GM12878 (cell line): ENCODE results near the gene PCDHA10. TPM values are rescaled to one million over a fixed set of nuclear protein-coding genes. Genes with fewer than 3 reads are reported as not detected.
"Not testable (repeated sequence)": the region's sequence is repeated elsewhere in the genome, so short reads cannot be mapped to it uniquely, and the experiment has no call there.

Source experiments
- ATAC-seq: fragments of 200-7000 bp; cut with Tn5 transposase; 3 replicates; pipeline ENCODE4 v1.9.1; 2020; ENCODE audit warnings: mild to moderate bottlenecking, moderate library complexity
- BruUV-seq: library from RNA; stranded (reverse); fragments of 400-500 nt; replicated peaks from 2 replicates; lab custom pipeline; 2021; lab: Mats Ljungman, UMichigan
- CTCF ChIA-PET: fragments of 300-600 bp; sonication (Branson Sonifier 250); formaldehyde crosslinking; extraction: SDS; loops from one replicate; lab custom pipeline; 2021; ENCODE audit warnings: inconsistent platforms; lab: Yijun Ruan, JAX
- POLR2A ChIA-PET: fragments of 350-600 bp; formaldehyde crosslinking; extraction: SDS; loops from one replicate; lab custom pipeline; 2021; ENCODE audit warnings: inconsistent platforms; lab: Charles Lee
- RAD21 ChIA-PET: fragments of 300-600 bp; sonication (Branson Sonifier 250); formaldehyde crosslinking; loops from one replicate; lab custom pipeline; 2023; ENCODE audit warnings: antibody characterized with exemption; ENCODE audit not compliant: unreplicated experiment; lab: Charles Lee
- SMC1A ChIA-PET: fragments of 300-600 bp; sonication (Branson Sonifier 250); formaldehyde crosslinking; loops from one replicate; lab custom pipeline; 2023; ENCODE audit not compliant: unreplicated experiment, uncharacterized antibody; lab: Charles Lee
- DNase-seq: peaks from one replicate; pipeline ENCODE4 v3.0.0-alpha.2; 2011; ENCODE audit warnings: low read depth, low spot score
- FAIRE-seq: peaks from 3 replicates; lab custom pipeline; 2011; peaks lifted over from hg19 to GRCh38; lab: Jason Lieb, UNC
- H2AFZ ChIP-seq: 2 replicates; pipeline ENCODE4 v1.6.0; 2011; ENCODE audit warnings: low read depth, low read length, control low read depth; ENCODE audit not compliant: control insufficient read depth
- H3K27ac ChIP-seq: 2 replicates; pipeline ENCODE4 v1.5.1; 2011; ENCODE audit warnings: control low read depth; ENCODE audit not compliant: control insufficient read depth, insufficient read depth
- H3K27me3 ChIP-seq, 2 experiments: replicated peaks in 1 of 2; 2 replicates each; pipeline versions ENCODE4 v1.6.0 to v1.6.1; 2011; ENCODE audit warnings: low read length in 1 of 2; ENCODE audit not compliant: control insufficient read depth in 2 of 2, insufficient read depth in 2 of 2
- H3K36me3 ChIP-seq, 2 experiments: 2 replicates each; pipeline ENCODE4 v1.5.1; 2011; ENCODE audit warnings: low read length in 1 of 2; ENCODE audit not compliant: control insufficient read depth in 2 of 2, insufficient read depth in 2 of 2
- H3K4me1 ChIP-seq: 2 replicates; pipeline ENCODE4 v1.6.1; 2011; ENCODE audit warnings: mild to moderate bottlenecking, low read length, moderate library complexity, mixed read lengths; ENCODE audit not compliant: control insufficient read depth, insufficient read depth
- H3K4me2 ChIP-seq: 2 replicates; pipeline ENCODE4 v1.6.0; 2011; ENCODE audit warnings: control low read depth; ENCODE audit not compliant: control insufficient read depth, insufficient read depth
- H3K4me3 ChIP-seq: fragments of 200-600 bp; sonication (generic); 2 replicates; pipeline ENCODE4 v1.5.1; 2016
- H3K79me2 ChIP-seq: 2 replicates; pipeline ENCODE4 v1.6.0; 2011; ENCODE audit warnings: low read length; ENCODE audit not compliant: control insufficient read depth, insufficient read depth
- H3K9ac ChIP-seq: 2 replicates; pipeline ENCODE4 v1.8.0; 2011; ENCODE audit warnings: low read length, control low read depth, mixed read lengths; ENCODE audit not compliant: control insufficient read depth, insufficient read depth
- H3K9me3 ChIP-seq: replicated peaks from 3 replicates; pipeline ENCODE4 v1.5.1; 2011; ENCODE audit warnings: mild to moderate bottlenecking, low read length; ENCODE audit not compliant: control insufficient read depth, insufficient read depth
- H4K20me1 ChIP-seq: 2 replicates; pipeline ENCODE4 v1.6.0; 2011; ENCODE audit not compliant: control insufficient read depth, insufficient read depth
- BCL11A ChIP-seq: IDR thresholded peaks from 2 replicates; pipeline ENCODE4 v1.6.1; 2011; ENCODE audit warnings: low read depth, low read length
- E2F4 ChIP-seq: IDR thresholded peaks from 2 replicates; pipeline ENCODE4 v1.6.1; 2012; ENCODE audit warnings: low read depth, low read length, improper control_type of control experiment
- NFXL1 ChIP-seq: fragments of 450-650 bp; IDR thresholded peaks from 2 replicates; pipeline ENCODE4 v1.6.1; 2017; ENCODE audit warnings: antibody characterized with exemption, mild to moderate bottlenecking, borderline replicate concordance
- RBBP5 ChIP-seq: fragments of 200-600 bp; sonication (generic); conservative IDR thresholded peaks from 2 replicates; pipeline ENCODE4 v1.6.1; 2016
- TCF12 ChIP-seq: IDR thresholded peaks from 2 replicates; pipeline ENCODE4 v1.6.1; 2011; ENCODE audit warnings: low read depth, mild to moderate bottlenecking, low read length
- ZNF207 ChIP-seq: fragments of 450-650 bp; IDR thresholded peaks from 2 replicates; pipeline ENCODE4 v1.6.1; 2014; ENCODE audit warnings: antibody characterized with exemption, mild to moderate bottlenecking, borderline replicate concordance
- WGBS: methylation state at CpG from one replicate; pipeline ENCODE4 v1.1.6; 2016; ENCODE audit warnings: low lambda C conversion rate; ENCODE audit not compliant: insufficient replicate concordance, insufficient coverage; ENCODE audit errors: missing lambda C conversion rate; 5-methylcytosine and 5-hydroxymethylcytosine counted together
- in situ Hi-C: fragments of 300-500 bp; cut with MboI; formaldehyde crosslinking; loops from 9 replicates; pipeline ENCODE4 v1.14.3; 2018; ENCODE audit warnings: mixed read lengths
- intact Hi-C: fragments of 100-400 bp; cut with micrococcal nuclease; formaldehyde crosslinking; loops from one replicate; pipeline ENCODE4 v1.14.2; 2022; ENCODE audit not compliant: unreplicated experiment
- polyA plus RNA-seq, 11 experiments: library from polyadenylated mRNA; depleted of rRNA in 4 of 11; unstranded in 6 of 11; stranded (reverse) in 5 of 11; fragments of >200 nt; fragmentation: Nextera tagmentation in 4 of 11; fragmentation: Illumina TruSeq in 1 of 11; extraction: Ambion mirVana in 4 of 11; extraction: Trizol in 1 of 11; gene quantifications; 1 replicate in 1 of 11; 2 replicates in 10 of 11; pipeline versions ENCODE4 v1.2.1 to v1.2.3, GENCODE V29; 2011 to 2016; ENCODE audit warnings: inconsistent platforms in 2 of 11, missing spikeins in 2 of 11, low read depth in 1 of 11
- total RNA-seq, 4 experiments: library from RNA; depleted of rRNA in 3 of 4; stranded (reverse); fragments of >200 nt in 3 of 4; fragmentation: Illumina TruSeq in 1 of 4; extraction: Trizol in 1 of 4; gene quantifications; 2 replicates each; pipeline versions ENCODE4 v1.2.1 to v1.2.3, GENCODE V29; 2013 to 2021

Gene PCDHA10
- total and polyA plus RNA-seq, 10 of the 15 experiments (the other 5 are each of a cell fraction or from before 2014, with no cell fraction given), result 0.01 to 0.06 (median 0.03) TPM; not detected in 5

GRCh38 chr5:140870221-140871201 is 14.8 kb downstream of the PCDHA10 start (continued):
- TF ChIP-seq NFXL1, result no peak

- TF ChIP-seq ZNF207 (no peak), E2F4 (no peak), RBBP5 (no peak), BCL11A (no peak), TCF12 (no peak)
- DNase-seq, result no peak
- Histone ChIP-seq H4K20me1 (no peaks in the 10 kb centered on the region), H3K4me3 (no peak within 1 kb of the TSS), H2AFZ (no peak within 1 kb of the TSS), H3K9me3 (no peaks in the 10 kb centered on the region; the same call in 2 of the 3 replicates), H3K4me1 (no peaks in the 10 kb centered on the region), H3K27me3 (no peaks in the 10 kb centered on the region), H3K27ac (no peak within 1 kb of the TSS), H3K36me3 (no peaks in the 10 kb centered on the region), H3K79me2 (no peaks in the 10 kb centered on the region), H3K9ac (no peak within 1 kb of the TSS), H3K4me2 (no peak within 1 kb of the TSS)
- ChIA-PET CTCF (no interaction called here), POLR2A (no interaction called here), SMC1A (no interaction called here), RAD21 (no interaction called here)
- intact Hi-C loops, result no loop called here
- no peak for ATAC-seq
- in situ Hi-C loops, result no loop called here
- 58% methylated on average over 45 of the region's 47 CpGs for WGBS
- no peak for FAIRE-seq
- no TSS peak for BruUV-seq
Observed at GRCh38 chr5:140875085-140876065, 19.7 kb downstream of the PCDHA10 start, which contains the start of gene PCDHA12. Gene PCDHA12 (plus strand): TSS chr5:140875308. CDS start chr5:140875473, 165 bp downstream.

- H3K4me1 ChIP-seq, H3K4me2 ChIP-seq, H3K27me3 ChIP-seq, RAD21 ChIA-PET, POLR2A ChIA-PET, intact Hi-C loops, H4K20me1 ChIP-seq, DNase-seq, SMC1A ChIA-PET, H3K4me3 ChIP-seq, H3K9ac ChIP-seq, in situ Hi-C loops, H3K79me2 ChIP-seq, H3K9me3 ChIP-seq, H2AFZ ChIP-seq, ATAC-seq, FAIRE-seq, CTCF ChIA-PET, BruUV-seq, H3K27ac ChIP-seq, H3K36me3 ChIP-seq: not testable (repeated sequence)
- WGBS, result 84% methylated on average over 41 of the region's 80 CpGs
Observed at GRCh38 chr5:140876541-140877261, 21.0 kb downstream of the PCDHA10 start.
